GM18520 (cell line): ENCODE measurements around the gene RAET1G.
"Not testable (repeated sequence)": the region's sequence is repeated elsewhere in the genome, so short reads cannot be mapped to it uniquely, and the experiment has no call there.

Experiments
- ATAC-seq: cut with Tn5 transposase; IDR thresholded peaks from one replicate; pipeline ENCODE4 v1.9.1; 2021; ENCODE audit not compliant: unreplicated experiment

The RAET1G gene, protein sequence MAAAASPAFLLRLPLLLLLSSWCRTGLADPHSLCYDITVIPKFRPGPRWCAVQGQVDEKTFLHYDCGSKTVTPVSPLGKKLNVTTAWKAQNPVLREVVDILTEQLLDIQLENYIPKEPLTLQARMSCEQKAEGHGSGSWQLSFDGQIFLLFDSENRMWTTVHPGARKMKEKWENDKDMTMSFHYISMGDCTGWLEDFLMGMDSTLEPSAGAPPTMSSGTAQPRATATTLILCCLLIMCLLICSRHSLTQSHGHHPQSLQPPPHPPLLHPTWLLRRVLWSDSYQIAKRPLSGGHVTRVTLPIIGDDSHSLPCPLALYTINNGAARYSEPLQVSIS

GRCh38 chr6:149922642-149923326 lies at the start of gene RAET1G:
TSS of gene RAET1G (minus strand) at chr6:149923121. CDS start at chr6:149923010, 111 bp downstream.
- no peak for ATAC-seq

GRCh38 chr6:149969635-149970034 lies 46.7 kb upstream of the RAET1G start:
- ATAC-seq: no peak

- not testable (repeated sequence) for ATAC-seq
These were observed 46.0 kb upstream of the RAET1G start for GRCh38 chr6:149968909-149969308.

- ATAC-seq: not testable (repeated sequence)
These were observed 45.1 kb upstream of the RAET1G start for GRCh38 chr6:149967999-149968398.

GRCh38 chr6:149967591-149967990 lies 44.7 kb upstream of the RAET1G start:
- no peak for ATAC-seq

DNA sequence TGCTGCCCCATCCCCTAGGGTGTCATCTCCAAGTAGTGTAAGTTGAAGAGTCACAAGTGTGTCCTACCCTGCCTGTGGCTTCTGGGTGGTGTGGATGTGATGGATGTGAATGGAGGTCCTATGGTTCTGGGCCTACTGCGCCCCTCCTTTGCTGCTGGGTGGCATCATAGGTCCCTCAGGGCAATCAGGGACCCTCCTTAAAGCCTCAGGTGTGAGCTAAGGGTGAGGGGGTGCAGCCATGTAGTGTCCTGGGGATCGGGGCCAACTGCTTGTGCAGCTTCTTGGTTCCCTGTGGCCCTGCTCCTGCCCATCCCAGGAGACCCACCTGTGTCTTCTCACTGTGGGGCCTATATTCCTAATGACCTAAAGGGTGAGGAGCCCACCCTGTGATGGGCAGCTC lies 43.4 kb upstream of the RAET1G start:
- not testable (repeated sequence) for ATAC-seq

DNA sequence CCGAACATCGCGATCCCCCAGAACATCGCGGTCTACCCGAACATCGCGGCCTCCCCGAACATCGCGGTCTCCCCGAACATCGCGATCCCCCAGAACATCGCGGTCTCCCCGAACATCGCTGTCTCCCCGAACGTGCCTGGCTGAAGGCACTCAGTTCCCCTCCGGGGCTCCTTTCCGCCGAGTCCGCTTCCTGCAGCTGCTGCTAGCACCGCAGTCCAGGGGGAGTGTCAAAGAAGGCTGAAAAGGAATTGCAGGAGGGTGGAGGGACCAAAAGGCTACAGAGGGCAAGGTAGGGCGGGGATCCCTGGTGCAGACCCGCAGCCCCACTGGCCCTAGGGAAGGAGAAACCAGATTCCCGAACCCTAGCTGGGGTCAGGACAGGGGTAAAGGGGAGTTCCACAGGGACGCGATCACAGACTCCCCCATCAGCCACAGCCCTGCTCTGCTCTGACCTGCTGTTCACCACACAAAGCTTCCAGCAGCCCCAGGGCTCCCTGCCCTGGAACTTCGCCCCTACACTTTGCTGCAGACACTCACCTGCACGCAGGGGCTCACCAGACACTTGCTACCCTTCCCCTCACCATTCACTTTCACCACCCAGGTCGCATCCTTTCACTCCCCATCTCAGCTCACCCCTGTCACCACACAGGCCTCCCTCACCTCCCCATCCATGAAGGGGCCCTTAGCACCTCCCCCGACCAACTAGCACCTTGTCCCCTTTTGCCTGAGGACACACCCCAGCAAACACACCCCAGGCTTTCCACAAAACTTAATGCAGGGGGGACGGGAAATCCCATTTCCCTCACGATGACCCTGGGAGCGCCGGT lies 42.5 kb upstream of the RAET1G start:
- ATAC-seq: no peak

DNA sequence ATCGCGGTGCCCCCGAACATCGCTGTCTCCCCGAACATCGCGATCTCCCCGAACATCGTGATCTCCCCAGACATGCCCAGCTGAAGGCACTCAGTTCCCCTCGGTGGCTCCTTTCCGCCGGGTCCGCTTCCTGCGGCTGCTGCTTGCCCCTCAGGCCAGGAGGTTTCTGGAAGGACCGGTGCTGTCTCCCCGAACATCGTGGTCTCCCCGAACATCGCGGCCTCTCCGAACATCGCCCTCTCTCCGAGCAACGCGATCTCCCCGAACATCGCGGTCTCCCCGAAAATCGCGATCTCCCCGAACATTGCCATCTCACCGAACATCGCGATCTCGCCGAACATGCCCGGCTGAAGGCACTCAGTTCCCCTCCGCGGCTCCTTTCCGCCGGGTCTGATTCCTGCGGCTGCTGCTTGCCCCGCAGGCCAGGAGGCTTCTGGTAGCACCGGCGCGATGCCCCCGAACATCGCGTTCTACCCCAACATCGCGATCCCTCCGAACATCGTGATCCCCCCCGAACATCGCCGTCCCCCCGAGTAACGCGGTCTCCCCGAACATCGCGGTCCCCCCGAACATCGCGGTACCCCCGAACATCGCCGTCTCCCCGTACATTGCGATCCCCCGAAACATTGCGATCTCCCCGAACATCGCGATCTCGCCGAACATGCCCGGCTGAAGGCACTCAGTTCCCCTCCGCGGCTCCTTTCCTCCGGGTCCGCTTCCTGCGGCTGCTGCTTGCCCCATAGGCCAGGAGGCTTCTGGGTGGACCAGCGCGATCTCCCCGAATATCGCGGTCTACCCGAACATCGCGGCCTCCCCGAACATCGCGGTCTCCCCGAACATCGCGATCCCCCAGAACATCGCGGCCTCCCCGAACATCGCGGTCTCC lies 41.6 kb upstream of the RAET1G start:
- no peak for ATAC-seq

DNA sequence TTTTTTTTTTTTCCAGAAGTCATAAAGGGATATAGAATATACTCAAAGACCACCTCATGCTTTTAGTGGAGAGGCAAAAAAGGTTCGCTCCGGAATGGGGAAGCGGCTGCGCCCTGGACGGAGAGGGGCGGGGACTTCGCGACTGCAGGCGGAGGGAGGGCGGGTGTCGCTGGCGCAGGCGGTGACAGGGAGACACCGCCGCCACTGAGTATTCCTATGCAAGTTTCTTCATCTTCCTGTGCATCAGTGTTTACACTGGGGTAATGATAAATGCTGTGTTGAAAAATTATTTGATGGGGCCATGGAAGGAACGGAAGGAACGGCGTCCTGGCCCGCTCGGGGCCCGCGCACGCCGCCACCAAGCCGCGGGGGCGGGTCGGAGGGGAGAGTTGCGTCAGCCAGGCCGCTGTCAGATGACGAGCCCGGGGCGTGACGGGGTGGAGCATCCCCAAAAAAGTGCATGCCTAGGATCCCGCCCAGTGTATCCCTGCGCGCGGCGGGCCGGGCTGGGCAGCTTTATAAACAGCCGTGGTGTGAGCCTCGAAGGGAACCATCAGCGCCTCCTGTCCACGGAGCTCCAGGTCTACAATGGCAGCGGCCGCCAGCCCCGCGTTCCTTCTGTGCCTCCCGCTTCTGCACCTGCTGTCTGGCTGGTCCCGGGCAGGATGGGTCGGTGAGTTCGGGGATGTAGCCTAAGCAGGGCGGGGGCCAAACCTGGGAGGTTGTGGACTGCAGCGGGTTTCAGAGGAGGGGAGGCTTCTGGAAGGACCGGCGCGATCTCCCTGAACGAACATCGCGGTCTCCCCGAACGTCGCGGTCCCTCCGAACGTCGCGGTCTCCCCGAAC lies 40.8 kb upstream of the RAET1G start, which contains the start of gene ULBP1:
TSS of gene ULBP1 (plus strand) at position 482 of the 846 bp plus-strand sequence. CDS start at position 589, 107 bp downstream.
- no peak for ATAC-seq

DNA sequence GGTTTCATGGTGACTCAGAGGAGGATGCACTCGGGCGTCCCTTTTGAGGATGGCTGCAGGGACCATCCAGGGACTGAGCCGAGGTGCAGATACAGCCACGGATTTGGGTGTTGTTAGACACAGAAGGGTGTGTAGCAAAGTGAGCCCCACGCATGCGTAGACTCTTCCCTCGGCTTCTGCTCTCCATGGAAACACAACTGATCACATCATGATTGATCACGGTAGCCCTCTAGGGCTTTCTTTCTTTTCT lies 40.2 kb upstream of the RAET1G start:
- ATAC-seq: no peak

DNA sequence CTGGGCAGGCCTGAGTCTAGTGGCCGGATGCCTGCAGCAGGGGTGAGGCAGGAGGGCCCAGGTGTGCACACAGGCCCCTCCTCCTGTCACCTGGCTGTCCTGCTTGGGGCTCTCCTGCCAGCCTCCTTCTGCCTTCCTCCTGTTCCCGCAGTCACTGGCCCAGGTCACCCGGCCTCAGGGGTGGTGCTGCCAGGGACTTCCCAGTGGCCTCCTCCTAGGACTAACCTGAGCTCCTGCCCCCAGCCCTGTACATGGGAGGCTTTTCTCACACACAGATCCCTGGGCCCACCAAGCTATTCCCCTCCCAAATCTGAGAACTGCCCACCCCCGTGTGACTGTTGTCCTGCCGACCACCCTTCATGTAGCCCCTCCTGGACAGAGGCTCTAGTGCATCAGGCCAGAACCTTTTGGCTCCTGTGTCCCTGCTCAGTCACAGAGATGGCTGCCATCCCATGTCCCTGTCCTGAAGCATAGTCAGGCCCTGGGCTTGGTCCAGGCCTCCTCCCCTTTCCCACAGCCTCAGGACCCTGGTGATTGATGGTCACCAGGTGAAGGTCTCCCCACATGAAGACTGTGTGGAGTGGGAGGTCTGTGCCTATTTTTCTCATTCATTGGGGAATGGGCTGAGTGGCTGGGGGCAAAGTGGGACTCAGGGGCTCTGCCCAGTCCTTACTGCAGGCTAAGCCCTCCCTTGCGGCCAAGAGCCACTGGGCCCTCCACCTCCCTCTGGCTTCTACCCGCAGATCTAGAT lies 39.7 kb upstream of the RAET1G start:
- no peak for ATAC-seq

DNA sequence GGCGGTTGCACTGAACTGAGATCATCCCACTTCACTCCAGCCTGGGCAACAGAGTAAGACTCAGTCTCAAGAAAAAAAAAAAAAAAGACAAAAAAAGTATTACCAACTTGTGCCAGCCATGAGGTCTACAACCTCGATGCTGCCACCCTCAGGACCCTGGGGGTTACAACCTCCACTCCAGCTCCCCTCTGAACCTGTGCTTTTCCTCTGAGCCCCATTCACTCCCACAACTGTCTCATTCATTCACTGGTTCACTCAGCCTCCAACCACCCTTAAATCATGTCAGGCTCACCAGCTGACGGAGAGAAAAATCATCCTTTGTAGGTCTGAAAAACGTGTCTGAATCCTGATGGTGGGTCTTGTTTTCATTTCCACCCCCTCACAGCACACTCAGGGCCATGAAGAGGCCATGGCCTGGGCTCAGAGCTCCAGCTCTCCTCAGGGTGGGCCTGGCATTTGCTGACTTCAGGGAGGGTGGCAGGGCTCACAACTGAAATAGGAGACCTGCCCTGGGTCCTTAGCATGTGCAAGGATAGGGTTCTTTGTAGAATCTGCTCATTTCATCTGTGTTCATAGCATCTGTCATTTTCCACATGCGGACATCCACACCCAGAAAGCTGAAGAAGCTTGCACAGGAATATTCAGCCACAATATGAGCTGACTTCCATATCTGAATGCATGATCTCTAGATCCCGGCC lies 39.0 kb upstream of the RAET1G start:
- ATAC-seq: no peak

DNA sequence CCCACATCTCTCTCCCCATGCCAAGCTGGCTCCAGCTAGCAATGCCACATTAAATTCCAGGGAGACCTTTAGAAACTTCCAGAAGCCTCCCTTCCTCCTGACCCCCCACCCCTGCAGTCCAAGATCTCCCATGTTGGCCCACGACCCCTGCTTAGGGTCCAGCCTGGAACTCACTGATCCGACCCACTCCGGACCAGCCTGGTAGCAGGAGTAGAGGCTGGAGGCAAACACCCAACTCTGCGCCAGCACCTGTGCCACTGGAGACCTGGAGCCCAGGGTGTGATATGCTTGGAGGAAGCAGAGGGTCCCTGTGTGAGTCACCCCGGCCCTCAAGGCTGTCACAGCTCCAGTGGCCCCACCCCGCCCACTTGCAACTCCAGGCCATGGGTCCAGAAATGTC lies 37.6 kb upstream of the RAET1G start:
- ATAC-seq: no peak

DNA sequence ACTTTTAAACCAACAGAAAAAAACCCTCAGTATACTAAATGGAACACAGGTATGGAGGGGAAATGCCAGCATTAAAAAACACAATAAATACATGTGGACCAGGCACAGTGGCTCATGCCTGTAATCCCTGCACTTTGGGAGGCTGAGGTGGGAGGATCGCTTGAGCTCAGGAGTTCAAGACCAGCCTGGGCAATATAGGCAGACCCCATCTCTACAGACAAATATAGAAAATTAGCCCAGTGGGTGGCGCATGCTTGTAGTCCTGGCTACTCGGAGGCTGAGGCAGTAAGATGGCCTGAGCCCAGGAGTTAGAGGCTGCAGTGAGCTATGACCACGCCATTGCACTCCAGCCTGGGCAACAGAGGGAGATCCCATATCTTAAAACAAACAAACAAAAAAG lies 36.9 kb upstream of the RAET1G start:
- ATAC-seq: not testable (repeated sequence)

DNA sequence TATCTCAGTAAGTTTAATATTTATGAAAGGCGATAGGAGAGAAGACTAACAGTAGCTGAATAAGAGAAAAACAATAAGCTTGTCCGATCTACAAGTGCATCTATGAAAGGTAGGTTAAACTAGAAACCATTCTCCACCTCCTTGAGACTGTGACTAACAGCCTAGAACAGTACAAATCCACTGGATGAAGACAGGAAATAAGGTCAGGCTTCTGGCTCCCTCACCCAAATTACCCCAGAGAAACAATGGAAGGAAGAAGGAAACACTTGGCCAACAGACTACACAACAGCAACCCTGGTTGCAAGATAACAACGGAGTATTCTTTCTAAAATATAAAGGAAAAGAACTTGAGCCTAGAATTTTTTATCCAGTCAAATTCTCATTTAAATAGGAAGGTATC lies 35.2 kb upstream of the RAET1G start:
- not testable (repeated sequence) for ATAC-seq

DNA sequence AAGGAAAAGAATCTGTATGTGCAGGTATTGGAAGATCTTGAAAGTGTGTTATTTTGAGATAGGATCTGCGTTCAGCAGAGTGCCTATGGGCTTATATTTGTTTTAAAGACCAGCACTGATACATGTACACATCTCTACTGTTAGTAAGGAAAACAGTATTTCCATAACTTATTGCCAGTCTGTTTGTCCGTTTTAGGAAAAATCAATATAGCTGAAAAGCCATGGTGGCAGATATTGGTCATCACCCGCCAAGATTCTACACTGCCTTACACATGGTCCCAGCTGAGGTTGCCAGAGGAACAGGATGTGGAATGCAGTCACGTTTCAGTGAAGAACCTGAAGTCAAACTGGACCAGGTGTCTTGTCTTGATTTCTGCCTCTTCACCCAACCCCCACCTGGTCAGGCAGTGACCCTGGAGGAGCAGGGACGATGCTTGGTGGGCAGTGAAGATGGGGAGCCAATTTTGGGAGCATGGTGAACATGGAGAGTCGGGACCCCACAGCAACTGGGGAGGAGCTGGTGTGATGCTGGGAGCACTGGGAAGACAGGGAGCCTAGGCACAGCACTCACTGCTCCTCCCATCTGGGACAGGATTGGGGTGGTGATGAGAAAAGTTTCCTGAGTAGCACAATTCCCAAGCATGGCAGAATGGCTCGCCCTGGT lies 32.9 kb upstream of the RAET1G start:
- ATAC-seq: not testable (repeated sequence)

DNA sequence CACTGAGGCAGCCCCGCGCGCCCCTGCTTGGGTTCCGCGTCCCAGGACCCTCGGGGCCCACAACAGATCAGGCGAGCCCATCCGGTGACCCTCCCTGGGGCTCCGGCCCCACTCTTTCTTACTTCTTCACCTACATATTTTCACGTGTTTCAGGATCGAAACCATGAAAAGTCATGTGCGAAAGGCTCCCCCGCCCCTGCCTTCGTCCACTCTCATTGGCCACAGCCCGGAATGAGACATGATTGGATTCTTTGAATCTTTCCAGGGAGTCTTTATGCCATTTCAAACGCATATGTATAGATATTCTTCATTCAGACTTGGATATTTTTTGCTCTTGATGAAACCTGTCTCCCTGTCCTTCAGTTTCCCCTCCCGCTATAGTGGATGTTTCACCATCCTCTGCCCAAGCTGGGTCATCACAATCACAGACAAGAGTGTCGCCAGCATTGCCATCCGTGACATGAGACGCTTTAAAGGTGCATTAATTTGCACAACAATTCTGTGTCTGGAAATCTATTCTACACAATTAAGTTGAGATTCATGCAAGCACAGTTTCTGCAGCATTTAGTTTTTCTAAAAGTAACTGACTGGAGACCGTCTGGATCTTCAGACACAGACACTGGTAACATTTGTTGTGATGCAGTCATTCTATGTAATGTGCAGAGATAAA lies 32.2 kb upstream of the RAET1G start:
- ATAC-seq: not testable (repeated sequence)
